ENCODE data around the gene RETNLB. TPM values are rescaled to one million over a fixed set of nuclear protein-coding genes. Genes with fewer than 3 reads are reported as not detected.

RETNLB gene
- total RNA-seq, 2 experiments from 2014 or later, result not detected

DNA sequence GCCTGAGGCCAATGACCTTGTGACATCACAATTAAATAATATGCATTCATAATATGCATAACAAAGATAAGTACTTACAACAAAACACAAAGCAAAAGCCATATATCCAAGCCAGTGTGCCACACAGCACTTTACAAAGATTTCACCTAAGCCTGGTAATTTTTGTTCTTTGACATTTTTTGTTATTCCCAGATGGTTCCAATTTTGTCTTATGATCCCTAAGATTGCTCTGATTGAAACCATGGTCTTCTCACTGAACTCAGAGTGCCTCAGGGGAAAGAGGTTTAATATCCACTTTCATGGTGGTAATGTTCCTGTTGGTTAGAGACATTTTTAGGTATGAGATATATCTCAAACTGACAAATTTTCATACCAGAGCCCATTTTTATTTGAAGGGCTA lies 29.1 kb downstream of the RETNLB start:
- no peak overlapping the region for H3K4me3 Mint-ChIP-seq
- DNase-seq (no peak), ATAC-seq (ENCODE audit: low read depth) (no peak)
- H3K4me1 Mint-ChIP-seq, result no peaks in the 10 kb centered on the region
- H3K9me3 Mint-ChIP-seq, result peaks cover 3% of the 10 kb centered on the region
- H3K27me3 Mint-ChIP-seq, result peaks cover 4% of the 10 kb centered on the region
- H3K27ac Mint-ChIP-seq, result no peak overlapping the region
- POLR2A ChIA-PET, result no interaction called here
- peaks cover 2% of the 10 kb centered on the region for H3K36me3 Mint-ChIP-seq

- POLR2A ChIA-PET, result no interaction called here
- no peak overlapping the region for H3K27ac Mint-ChIP-seq
- H3K27me3 Mint-ChIP-seq, result no peaks in the 10 kb centered on the region
- peaks cover 7% of the 10 kb centered on the region for H3K9me3 Mint-ChIP-seq
- H3K36me3 Mint-ChIP-seq, result peaks cover 2% of the 10 kb centered on the region
- DNase-seq, result no peak
- no peak overlapping the region for H3K4me3 Mint-ChIP-seq
- no peak for ATAC-seq (ENCODE audit: low read depth)
- H3K4me1 Mint-ChIP-seq, result peaks cover 8% of the 10 kb centered on the region
Observed at GRCh38 chr3:108724101-108724500, 33.1 kb downstream of the RETNLB start.

GRCh38 chr3:108722724-108723123 lies 34.5 kb downstream of the RETNLB start:
- H3K9me3 Mint-ChIP-seq, result peaks cover 7% of the 10 kb centered on the region
- H3K27me3 Mint-ChIP-seq, result no peaks in the 10 kb centered on the region
- H3K4me3 Mint-ChIP-seq, result no peak overlapping the region
- H3K36me3 Mint-ChIP-seq, result peaks cover 2% of the 10 kb centered on the region
- POLR2A ChIA-PET, result no interaction called here
- H3K27ac Mint-ChIP-seq, result no peak overlapping the region
- peaks cover 11% of the 10 kb centered on the region for H3K4me1 Mint-ChIP-seq
- DNase-seq (no peak), ATAC-seq (ENCODE audit: low read depth) (no peak)

DNA sequence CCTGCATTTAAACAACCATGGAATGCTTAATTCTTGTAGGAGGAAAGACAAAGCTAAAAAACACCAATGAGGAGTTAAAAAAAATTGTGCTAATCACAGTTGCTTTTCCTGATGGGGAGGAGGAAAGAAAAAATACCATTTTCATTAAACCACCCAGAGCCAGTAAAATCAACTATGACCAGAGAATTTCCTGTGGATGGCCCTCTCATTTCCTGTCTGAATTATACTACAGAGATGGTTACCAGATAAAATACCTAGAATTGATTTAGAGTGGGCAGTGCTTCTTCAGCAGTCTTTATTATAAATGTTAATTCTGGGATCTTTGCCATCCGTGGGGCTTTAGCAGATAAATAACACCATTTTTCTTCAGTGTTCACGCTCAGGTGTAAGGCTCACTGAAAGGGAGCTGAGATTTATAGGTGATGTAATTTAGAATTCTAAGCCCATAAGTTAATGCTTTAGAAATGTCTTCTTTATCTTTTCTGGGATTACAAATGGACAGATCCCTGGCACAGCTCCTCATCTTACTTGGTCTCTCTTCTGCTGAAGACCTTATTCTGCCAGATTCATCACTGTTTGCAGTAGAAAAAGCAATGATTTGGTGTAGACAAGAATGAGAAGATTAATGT lies 37.9 kb downstream of the RETNLB start:
- ATAC-seq (ENCODE audit: low read depth) (no peak), DNase-seq (no peak)
- Mint-ChIP-seq H3K4me3 (no peak overlapping the region), H3K36me3 (peaks cover 2% of the 10 kb centered on the region), H3K27me3 (no peaks in the 10 kb centered on the region), H3K27ac (no peak overlapping the region), H3K4me1 (peaks cover 11% of the 10 kb centered on the region), H3K9me3 (peaks cover 6% of the 10 kb centered on the region)
- POLR2A ChIA-PET, result no interaction called here

DNA sequence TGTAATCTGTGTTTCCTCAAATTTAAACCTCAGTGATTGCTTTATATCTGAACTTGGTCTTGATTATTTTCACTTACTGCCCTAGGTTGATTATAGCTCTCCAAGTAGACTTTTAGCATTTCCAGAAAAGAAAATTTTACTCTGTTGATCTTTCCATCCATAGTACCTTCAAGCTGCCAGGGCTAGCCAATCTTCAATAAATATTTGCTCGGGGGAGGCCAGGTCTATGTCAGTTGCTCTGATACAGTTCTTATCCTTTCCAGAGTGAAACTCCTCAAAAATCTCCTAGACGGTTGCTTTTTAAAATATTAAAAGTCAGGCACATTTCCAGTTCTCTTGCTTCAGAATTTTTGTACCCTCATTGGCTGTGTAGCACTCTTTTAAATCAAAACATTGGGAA lies 38.8 kb downstream of the RETNLB start:
- Mint-ChIP-seq H3K4me1 (peaks cover 11% of the 10 kb centered on the region), H3K36me3 (no peaks in the 10 kb centered on the region), H3K9me3 (peaks cover 4% of the 10 kb centered on the region), H3K27me3 (no peaks in the 10 kb centered on the region), H3K4me3 (no peak overlapping the region), H3K27ac (no peak overlapping the region)
- DNase-seq (no peak), ATAC-seq (ENCODE audit: low read depth) (no peak)
- POLR2A ChIA-PET, result no interaction called here

DNA sequence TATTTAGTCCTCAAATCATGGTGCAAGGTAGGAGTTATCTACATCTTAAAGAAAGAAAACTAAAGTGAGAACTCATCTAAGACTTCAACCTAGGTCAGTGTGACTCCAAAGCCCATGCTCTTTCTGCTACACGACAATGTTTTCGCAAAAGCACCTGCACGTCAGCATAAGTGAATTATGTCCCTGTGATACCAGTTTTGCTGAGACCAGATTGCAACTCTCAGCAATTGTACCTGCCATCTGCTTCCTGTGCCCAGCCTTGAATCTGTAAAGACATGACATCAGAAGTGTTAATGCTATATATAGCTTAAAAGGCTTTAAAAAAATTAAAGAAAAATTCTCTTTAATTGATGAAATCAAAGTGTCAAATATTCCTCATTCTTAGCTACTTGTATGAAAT lies 43.4 kb downstream of the RETNLB start:
- Mint-ChIP-seq H3K27me3 (no peaks in the 10 kb centered on the region), H3K4me3 (no peak overlapping the region), H3K9me3 (no peaks in the 10 kb centered on the region), H3K27ac (no peak overlapping the region), H3K36me3 (no peaks in the 10 kb centered on the region), H3K4me1 (no peaks in the 10 kb centered on the region)
- no peak for DNase-seq
- no peak for ATAC-seq (ENCODE audit: low read depth)
- POLR2A ChIA-PET, result no interaction called here

DNA sequence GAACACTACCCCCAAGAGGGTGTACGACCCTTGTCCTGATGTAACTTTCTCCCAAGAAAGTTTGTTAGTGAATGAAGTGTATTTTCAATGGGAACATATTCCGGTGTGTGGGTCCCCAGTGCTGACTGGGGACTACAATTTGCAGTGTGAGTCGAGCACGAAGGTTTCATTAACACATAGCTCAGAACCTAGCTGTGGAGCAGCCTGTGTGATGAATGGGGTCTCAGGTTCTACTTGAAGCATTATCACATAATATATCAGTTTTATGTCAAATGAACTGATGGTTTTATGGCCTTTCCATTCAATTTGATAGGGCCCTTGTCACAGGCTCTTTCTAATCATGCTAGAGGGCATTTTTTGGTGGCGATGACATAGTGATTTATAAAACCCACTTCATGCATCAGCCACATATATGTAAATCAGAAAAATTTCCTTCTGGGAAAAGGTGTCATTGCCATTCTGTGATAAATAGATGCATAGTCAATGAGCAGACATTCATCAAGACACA lies 44.1 kb downstream of the RETNLB start:
- Mint-ChIP-seq H3K27me3 (no peaks in the 10 kb centered on the region), H3K36me3 (no peaks in the 10 kb centered on the region), H3K4me1 (no peaks in the 10 kb centered on the region), H3K9me3 (no peaks in the 10 kb centered on the region), H3K4me3 (no peak overlapping the region), H3K27ac (no peak overlapping the region)
- DNase-seq (no peak), ATAC-seq (ENCODE audit: low read depth) (no peak)
- POLR2A ChIA-PET, result no interaction called here

Other genes starting within 250 kb of the RETNLB start
- gene MYH15, start 246.8 kb downstream of the RETNLB start, total RNA-seq, result under 1 TPM; 0.17 to 0.26 TPM
- 10 to 100 TPM; 41.6 to 48.4 TPM for gene CIP2A, start 168.0 kb downstream of the RETNLB start, total RNA-seq
- 10 to 100 TPM; 25.2 to 29.9 TPM for gene DZIP3, start 167.7 kb downstream of the RETNLB start, total RNA-seq
- 10 to 100 TPM; 54.5 to 56.0 TPM for gene TRAT1, start 65.4 kb upstream of the RETNLB start, total RNA-seq
- not detected for gene GUCA1C, start 196.5 kb upstream of the RETNLB start, total RNA-seq